Uterus (tissue), 4 donors: ENCODE results near the gene RHEX. TPM values are rescaled to one million over a fixed set of nuclear protein-coding genes. Genes with fewer than 3 reads are reported as not detected.
"Not testable (repeated sequence)": the region's sequence is repeated elsewhere in the genome, so short reads cannot be mapped to it uniquely, and the experiment has no call there.

Source experiments
- DNase-seq, 2 donors: peaks; one replicate each; pipeline ENCODE4 v3.0.0-alpha.2; 2019 to 2020
- H3K27ac ChIP-seq, 2 donors: fragments of 200-600 bp; sonication (generic); 1 replicate in 1 of 2; 2 replicates in 1 of 2; pipeline ENCODE4 v1.5.1; 2016 to 2018
- H3K27me3 ChIP-seq, 2 donors: fragments of 200-600 bp; sonication (generic); one replicate each; pipeline ENCODE4 v1.5.1; 2018 to 2019; ENCODE audit warnings: control low read depth in 1 of 2
- H3K36me3 ChIP-seq, 2 donors: fragments of 200-600 bp; sonication (generic); one replicate each; pipeline ENCODE4 v1.5.1; 2019; ENCODE audit warnings: control low read depth in 1 of 2
- H3K4me1 ChIP-seq, 2 donors: fragments of 200-600 bp; sonication (generic); one replicate each; pipeline ENCODE4 v1.5.1; 2018 to 2019; ENCODE audit warnings: control low read depth in 1 of 2
- H3K4me3 ChIP-seq, 2 donors: fragments of 200-600 bp; sonication (generic); 1 replicate in 1 of 2; 2 replicates in 1 of 2; pipeline ENCODE4 v1.5.1; 2018 to 2019; ENCODE audit warnings: mild to moderate bottlenecking in 1 of 2
- H3K9me3 ChIP-seq, 2 donors: fragments of 200-600 bp; sonication (generic); one replicate each; pipeline ENCODE4 v1.5.1; 2019; ENCODE audit warnings: control low read depth in 1 of 2
- CTCF ChIP-seq, 4 experiments: fragments of 200-600 bp in 2 of 4; fragments of 450-650 bp in 2 of 4; sonication (generic) in 2 of 4; IDR thresholded peaks; one replicate each; pipeline ENCODE4 v1.5.1; 2016 to 2019; ENCODE audit warnings: antibody characterized with exemption in 4 of 4, mild to moderate bottlenecking in 2 of 4, moderate library complexity in 1 of 4
- POLR2A ChIP-seq, 2 donors: fragments of 450-650 bp; IDR thresholded peaks; one replicate each; pipeline ENCODE4 v1.6.1; 2016; ENCODE audit warnings: antibody characterized with exemption in 2 of 2, mild to moderate bottlenecking in 1 of 2, moderate library complexity in 1 of 2
- intact Hi-C: fragments of 100-400 bp; cut with DNase I; formaldehyde crosslinking; loops from one replicate; pipeline ENCODE4 v1.15.1; 2023; ENCODE audit warnings: low total_unique reads
- total RNA-seq, 4 donors: library from RNA; depleted of rRNA in 3 of 4; stranded (reverse); fragments of >200 nt in 3 of 4; gene quantifications; one replicate each; pipeline versions ENCODE4 v1.1.0 to v1.2.4, GENCODE V29; 2014 to 2023
- donor health status: DM: yes; HTN: yes; CAD: no.

Gene RHEX
- total RNA-seq, 4 donors from 2014 or later, result 3.6 to 6.4 (median 5.6) TPM; not detected in 1

DNA sequence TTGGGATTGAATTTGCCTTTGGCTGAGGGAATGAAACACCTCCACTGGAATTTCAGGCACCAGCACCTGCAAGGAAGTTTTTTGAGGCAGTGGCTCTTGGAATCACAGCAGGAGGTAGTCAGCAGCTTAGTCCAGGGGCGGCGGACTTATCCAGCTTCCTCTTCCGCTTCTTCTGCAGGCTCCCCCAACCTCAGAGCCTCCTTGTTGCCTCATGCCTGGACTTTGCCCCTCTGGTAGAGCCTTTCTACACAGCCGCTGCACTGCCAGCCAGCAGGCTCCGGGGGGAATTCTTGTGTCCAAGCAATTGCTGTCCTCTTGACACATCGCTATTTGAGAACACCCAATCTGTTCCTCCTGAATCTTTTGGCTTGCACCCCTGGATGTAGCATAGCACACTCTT lies 4.4 kb upstream of the RHEX start:
- Histone ChIP-seq H3K36me3 (no peaks in the 10 kb centered on the region), H3K27me3 (no peaks in the 10 kb centered on the region), H3K9me3 (no peaks in the 10 kb centered on the region), H3K4me1 (no peaks in the 10 kb centered on the region), H3K27ac (no peak overlapping the region), H3K4me3 (no peak overlapping the region)
- no peak for DNase-seq
- TF ChIP-seq POLR2A (IDR thresholded peaks at IDR 0.05), result no peak
- no peak for TF ChIP-seq CTCF (IDR thresholded peaks at IDR 0.05)
- intact Hi-C loops, result no loop called here

GRCh38 chr1:206049293-206049692 lies 3.7 kb upstream of the RHEX start:
- no peak for DNase-seq
- H3K27ac ChIP-seq, result no peak overlapping the region
- TF ChIP-seq POLR2A (IDR thresholded peaks at IDR 0.05), result no peak
- no peak for TF ChIP-seq CTCF (IDR thresholded peaks at IDR 0.05)
- H3K9me3 ChIP-seq, result no peaks in the 10 kb centered on the region
- H3K36me3 ChIP-seq, result no peaks in the 10 kb centered on the region
- intact Hi-C loops, result no loop called here
- H3K27me3 ChIP-seq, result no peaks in the 10 kb centered on the region
- no peak overlapping the region for H3K4me3 ChIP-seq
- no peaks in the 10 kb centered on the region for H3K4me1 ChIP-seq

- TF ChIP-seq CTCF (IDR thresholded peaks at IDR 0.05), result no peak
- no peak for TF ChIP-seq POLR2A (IDR thresholded peaks at IDR 0.05)
- no peaks in the 10 kb centered on the region for H3K36me3 ChIP-seq
Measured at GRCh38 chr1:206049919-206050600, 2.9 kb upstream of the RHEX start.

GRCh38 chr1:206050655-206051235 lies 2.2 kb upstream of the RHEX start:
- TF ChIP-seq CTCF (IDR thresholded peaks at IDR 0.05), result no peak
- no peak for TF ChIP-seq POLR2A (IDR thresholded peaks at IDR 0.05)
- no peaks in the 10 kb centered on the region for H3K27me3 ChIP-seq
- H3K27ac ChIP-seq, result no peak overlapping the region
- no peaks in the 10 kb centered on the region for H3K4me1 ChIP-seq
- H3K4me3 ChIP-seq, result no peak overlapping the region
- no peaks in the 10 kb centered on the region for H3K36me3 ChIP-seq
- intact Hi-C loops, result no loop called here
- H3K9me3 ChIP-seq, result no peaks in the 10 kb centered on the region
- DNase-seq, result no peak

More at GRCh38 chr1:206049919-206050600, 2.9 kb upstream of the RHEX start:
- no peak for DNase-seq
- no peaks in the 10 kb centered on the region for H3K27me3 ChIP-seq
- no peak overlapping the region for H3K4me3 ChIP-seq
- H3K27ac ChIP-seq, result no peak overlapping the region
- no peaks in the 10 kb centered on the region for H3K4me1 ChIP-seq
- intact Hi-C loops, result no loop called here
- no peaks in the 10 kb centered on the region for H3K9me3 ChIP-seq

DNA sequence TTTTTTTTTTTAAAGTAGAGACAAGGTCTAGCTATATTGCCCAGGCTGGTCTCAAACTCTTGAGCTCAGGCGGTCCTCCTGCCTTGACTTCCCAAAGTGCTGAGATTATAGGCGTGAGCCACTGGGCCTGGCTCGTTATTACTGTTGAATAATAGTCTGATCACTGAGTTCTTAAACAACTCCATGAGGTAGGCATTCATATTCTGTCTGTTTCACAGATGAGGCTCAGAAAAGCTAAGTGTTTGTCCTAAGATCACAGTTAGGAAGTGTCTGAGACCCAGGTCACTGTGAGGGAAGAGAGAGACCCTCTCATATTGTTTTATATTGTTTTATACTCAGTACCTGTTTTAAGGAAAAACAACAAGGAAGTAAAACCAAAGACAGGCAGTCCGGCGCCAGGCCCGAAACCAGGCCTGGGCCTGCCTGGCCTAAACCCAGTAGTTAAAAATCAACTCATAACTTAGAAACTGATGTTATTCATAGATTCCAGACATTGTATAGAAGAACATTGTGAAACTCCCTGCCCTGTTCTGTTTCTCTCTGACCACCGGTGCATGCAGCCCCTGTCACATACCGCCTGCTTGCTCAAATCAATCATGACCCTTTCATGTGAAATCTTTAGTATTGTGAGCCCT lies 625 bp upstream of the RHEX start:
- H3K4me3 ChIP-seq, H3K9me3 ChIP-seq, H3K27ac ChIP-seq, H3K4me1 ChIP-seq, H3K36me3 ChIP-seq, intact Hi-C loops, DNase-seq, H3K27me3 ChIP-seq: not testable (repeated sequence)

DNA sequence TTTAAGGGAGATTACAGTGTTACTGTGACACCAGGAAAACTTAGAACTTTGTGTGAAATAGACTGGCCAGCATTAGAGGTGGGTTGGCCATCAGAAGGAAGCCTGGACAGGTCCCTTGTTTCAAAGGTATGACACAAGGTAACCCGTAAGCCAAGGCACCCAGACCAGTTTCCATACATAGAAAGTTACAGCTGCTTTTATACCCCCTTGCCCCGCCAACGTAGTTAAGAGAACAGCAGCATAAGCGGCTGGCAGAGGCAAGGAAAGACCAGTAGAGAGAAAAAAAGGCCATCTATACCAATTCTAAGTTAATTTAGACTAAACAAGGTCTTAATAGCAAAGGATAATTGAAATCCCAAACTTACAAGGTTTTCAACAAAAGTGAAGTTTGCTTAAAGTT lies 643 bp downstream of the RHEX start:
- H3K27ac ChIP-seq, DNase-seq, H3K9me3 ChIP-seq, H3K4me1 ChIP-seq, H3K4me3 ChIP-seq, intact Hi-C loops, H3K27me3 ChIP-seq, H3K36me3 ChIP-seq: not testable (repeated sequence)

DNA sequence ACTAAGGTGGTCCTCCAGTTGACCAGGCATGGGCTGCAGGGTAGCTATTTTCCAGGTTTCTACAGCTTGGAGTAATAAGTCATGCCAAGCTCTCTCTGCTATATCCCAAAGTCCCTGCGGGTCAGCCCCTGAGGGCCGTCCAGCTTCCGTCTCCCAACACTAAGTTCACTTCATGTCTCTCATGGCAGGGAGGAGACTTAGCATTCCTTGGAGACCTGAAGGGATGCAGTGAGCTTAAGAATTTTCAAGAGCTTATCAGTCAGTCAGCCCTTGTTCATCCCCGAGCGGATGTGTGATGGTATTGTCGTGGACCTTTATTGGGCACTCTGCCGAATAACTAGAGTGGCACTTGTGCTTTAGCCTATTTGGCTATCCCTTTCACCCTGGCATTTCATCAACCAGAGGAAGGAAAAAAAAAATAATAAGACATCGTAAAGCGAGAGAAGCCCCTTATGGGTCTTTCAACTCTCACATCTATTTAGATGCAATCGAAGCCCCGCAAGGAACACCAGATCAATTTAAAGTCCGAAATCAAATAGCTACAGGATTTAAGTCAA lies 2.2 kb downstream of the RHEX start:
- H3K27me3 ChIP-seq, H3K4me3 ChIP-seq, H3K4me1 ChIP-seq, H3K9me3 ChIP-seq, DNase-seq, intact Hi-C loops, H3K36me3 ChIP-seq, H3K27ac ChIP-seq: not testable (repeated sequence)

DNA sequence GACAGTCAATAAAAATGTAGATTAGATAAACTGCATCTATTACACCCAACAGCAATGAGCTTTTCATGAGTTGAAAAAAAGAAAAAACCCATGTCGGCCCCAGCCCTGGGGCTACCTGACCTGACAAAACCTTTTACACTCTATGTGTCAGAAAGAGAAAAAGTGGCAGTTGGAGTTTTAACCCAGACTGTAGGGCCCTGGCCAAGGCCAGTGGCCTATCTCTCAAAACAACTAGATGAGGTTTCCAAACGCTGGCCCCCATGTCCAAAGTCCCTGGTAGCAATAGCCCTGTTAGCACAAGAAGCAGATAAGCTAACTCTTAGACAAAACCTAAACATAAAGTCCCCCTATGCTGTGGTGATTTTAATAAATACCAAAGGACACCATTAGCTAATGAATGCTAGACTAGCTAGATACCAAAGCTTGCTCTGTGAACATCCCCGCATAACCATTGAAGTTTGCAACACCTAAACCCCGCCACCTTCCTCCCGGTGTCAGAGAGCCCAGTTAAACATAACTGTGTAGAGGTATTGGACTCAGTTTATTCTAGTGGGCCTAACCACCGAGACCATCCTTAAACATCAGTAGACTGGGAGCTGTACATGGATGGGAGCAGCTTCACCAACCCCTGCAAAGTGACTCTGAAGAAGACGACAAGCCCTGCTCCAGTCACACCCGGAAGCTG lies 2.8 kb downstream of the RHEX start:
- H3K27me3 ChIP-seq, intact Hi-C loops, H3K4me1 ChIP-seq, H3K27ac ChIP-seq, H3K9me3 ChIP-seq, H3K4me3 ChIP-seq, DNase-seq, H3K36me3 ChIP-seq: not testable (repeated sequence)
